Activated CD4-positive, CD25-positive, alpha-beta regulatory T cell treated with anti-CD3 and anti-CD28 coated beads, Interleukin-2, amount 50 U/mL, for 24 hours (primary cell): Measurements from ENCODE around the gene HIC2.
"Not testable (repeated sequence)": the region's sequence is repeated elsewhere in the genome, so short reads cannot be mapped to it uniquely, and the experiment has no call there.

Source experiments
- ATAC-seq, 2 donors: fragments of 150-1000 bp; cut with Tn5 transposase; one replicate each; pipeline ENCODE4 v1.10.0; 2021; ENCODE audit warnings: mild to moderate bottlenecking in 1 of 2, moderate library complexity in 1 of 2

The HIC2 gene

DNA sequence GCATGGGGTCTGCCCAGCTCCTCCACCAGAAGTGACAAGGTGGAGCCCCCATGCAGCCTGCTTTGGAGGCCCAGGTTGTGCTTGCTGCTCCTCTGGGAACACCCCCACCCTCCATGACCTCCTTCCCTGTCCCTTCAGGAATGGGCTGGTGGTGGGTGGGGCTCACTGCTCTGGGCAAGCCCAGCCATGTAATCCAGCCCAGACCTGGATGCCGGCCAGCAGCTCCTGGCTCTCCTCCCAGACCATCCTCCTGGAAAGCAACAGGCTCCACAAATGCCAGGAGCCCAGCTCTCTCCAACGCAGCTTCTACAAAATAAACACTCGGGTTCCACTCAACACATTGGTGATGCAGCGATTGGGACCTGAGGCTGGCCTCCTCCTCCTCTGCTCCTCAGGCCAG lies 80.8 kb downstream of the HIC2 start:
- ATAC-seq: not testable (repeated sequence)

- ATAC-seq: not testable (repeated sequence)
These were observed 81.3 kb downstream of the HIC2 start for GRCh38 chr22:21498489-21498888.

- peak; percentile 94 to 96 for ATAC-seq
These were observed 82.7 kb downstream of the HIC2 start for GRCh38 chr22:21499623-21500506.
